Measurements from ENCODE around the gene VPS8.

- TF ChIP-seq ISL1 (CRISPR knock-in tag; IDR thresholded peaks at IDR 0.05) (no peak), CSDC2 (CRISPR knock-in tag; IDR thresholded peaks at IDR 0.05) (no peak), ZNF70 (CRISPR knock-in tag; IDR thresholded peaks at IDR 0.05) (no peak), ARNTL (CRISPR knock-in tag; IDR thresholded peaks at IDR 0.05; ENCODE audit: borderline replicate concordance, low read depth) (no peak), ESRRG (CRISPR knock-in tag; IDR thresholded peaks at IDR 0.05) (no peak), TOX (CRISPR knock-in tag; IDR thresholded peaks at IDR 0.05; ENCODE audit: borderline replicate concordance) (no peak), CREB5 (CRISPR knock-in tag; IDR thresholded peaks at IDR 0.05; ENCODE audit: low read depth) (no peak), PPARA (CRISPR knock-in tag; IDR thresholded peaks at IDR 0.05; ENCODE audit: borderline replicate concordance) (no peak)
Observed at GRCh38 chr3:184777566-184778356, 34.2 kb upstream of the VPS8 start.
